GM19193 (cell line): ENCODE data around the gene TP53TG5.

Experiments used
- POLR2A ChIP-seq: IDR thresholded peaks from 4 replicates; pipeline ENCODE4 v1.6.1; 2011; ENCODE audit not compliant: insufficient read depth, insufficient read length; ENCODE audit errors: extremely low read depth

Gene TP53TG5

GRCh38 chr20:45362804-45363610 is 15.1 kb downstream of the TP53TG5 start, which contains the start of gene SYS1:
TSS of gene SYS1 (plus strand) at chr20:45363156. CDS start at chr20:45363532, 376 bp downstream.
- TF ChIP-seq POLR2A: peak; percentile 95

GRCh38 chr20:45361793-45362192 is 16.3 kb downstream of the TP53TG5 start:
- no peak for TF ChIP-seq POLR2A

GRCh38 chr20:45359406-45360148 is 18.5 kb downstream of the TP53TG5 start:
- no peak for TF ChIP-seq POLR2A

GRCh38 chr20:45359069-45359405 is 19.1 kb downstream of the TP53TG5 start:
- TF ChIP-seq POLR2A: no peak

GRCh38 chr20:45358282-45359068 is 19.6 kb downstream of the TP53TG5 start:
- TF ChIP-seq POLR2A: no peak

- TF ChIP-seq POLR2A: no peak
Measured at GRCh38 chr20:45355209-45356084, 22.7 kb downstream of the TP53TG5 start.

GRCh38 chr20:45354423-45355208 is 23.5 kb downstream of the TP53TG5 start:
- no peak for TF ChIP-seq POLR2A

GRCh38 chr20:45353746-45354145 is 24.4 kb downstream of the TP53TG5 start:
- no peak for TF ChIP-seq POLR2A

- TF ChIP-seq POLR2A: no peak
Measured at GRCh38 chr20:45352729-45353128, 25.4 kb downstream of the TP53TG5 start.

- TF ChIP-seq POLR2A: no peak
Measured at GRCh38 chr20:45350217-45350616, 27.9 kb downstream of the TP53TG5 start.

- TF ChIP-seq POLR2A: peak; percentile 90
Measured at GRCh38 chr20:45347936-45348778, 30.0 kb downstream of the TP53TG5 start, which contains the start of gene SDC4. TSS of gene SDC4 (minus strand) at chr20:45348424. CDS start at chr20:45348384, 40 bp downstream.

- no peak for TF ChIP-seq POLR2A
Measured at GRCh38 chr20:45347297-45347935, 30.7 kb downstream of the TP53TG5 start.
